GM12801 (cell line): ENCODE results near the gene MED19.

Experiments
- TF ChIP-seq, protein P1 (sequence below): IDR thresholded peaks from one replicate; pipeline ENCODE4 v1.5.1; 2011; ENCODE audit warnings: control low read depth; ENCODE audit not compliant: insufficient read length; ENCODE audit errors: extremely low read depth

MED19 gene

DNA sequence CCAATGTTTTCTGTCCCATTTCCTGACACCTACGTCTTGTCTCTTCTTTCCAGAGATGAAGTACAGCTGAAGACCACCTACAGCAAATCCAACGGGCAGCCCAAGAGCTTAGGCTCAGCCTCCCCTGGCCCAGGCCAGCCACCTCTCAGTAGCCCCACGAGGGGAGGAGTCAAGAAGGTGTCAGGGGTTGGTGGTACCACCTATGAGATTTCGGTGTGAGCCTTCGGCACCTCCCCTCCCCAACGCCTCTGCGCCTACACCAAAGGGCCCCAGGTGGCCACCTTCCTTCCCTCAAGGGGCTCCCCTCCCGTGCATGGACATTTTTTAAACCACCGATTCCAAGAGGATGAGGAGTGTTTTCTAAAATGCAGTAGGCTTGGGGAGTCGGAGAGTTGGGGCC lies 12.2 kb downstream of the MED19 start:
- TF ChIP-seq, protein P1, sequence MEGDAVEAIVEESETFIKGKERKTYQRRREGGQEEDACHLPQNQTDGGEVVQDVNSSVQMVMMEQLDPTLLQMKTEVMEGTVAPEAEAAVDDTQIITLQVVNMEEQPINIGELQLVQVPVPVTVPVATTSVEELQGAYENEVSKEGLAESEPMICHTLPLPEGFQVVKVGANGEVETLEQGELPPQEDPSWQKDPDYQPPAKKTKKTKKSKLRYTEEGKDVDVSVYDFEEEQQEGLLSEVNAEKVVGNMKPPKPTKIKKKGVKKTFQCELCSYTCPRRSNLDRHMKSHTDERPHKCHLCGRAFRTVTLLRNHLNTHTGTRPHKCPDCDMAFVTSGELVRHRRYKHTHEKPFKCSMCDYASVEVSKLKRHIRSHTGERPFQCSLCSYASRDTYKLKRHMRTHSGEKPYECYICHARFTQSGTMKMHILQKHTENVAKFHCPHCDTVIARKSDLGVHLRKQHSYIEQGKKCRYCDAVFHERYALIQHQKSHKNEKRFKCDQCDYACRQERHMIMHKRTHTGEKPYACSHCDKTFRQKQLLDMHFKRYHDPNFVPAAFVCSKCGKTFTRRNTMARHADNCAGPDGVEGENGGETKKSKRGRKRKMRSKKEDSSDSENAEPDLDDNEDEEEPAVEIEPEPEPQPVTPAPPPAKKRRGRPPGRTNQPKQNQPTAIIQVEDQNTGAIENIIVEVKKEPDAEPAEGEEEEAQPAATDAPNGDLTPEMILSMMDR: no peak

GRCh38 chr11:57698843-57699365 lies 13.1 kb downstream of the MED19 start:
- TF ChIP-seq, protein P1: no peak

DNA sequence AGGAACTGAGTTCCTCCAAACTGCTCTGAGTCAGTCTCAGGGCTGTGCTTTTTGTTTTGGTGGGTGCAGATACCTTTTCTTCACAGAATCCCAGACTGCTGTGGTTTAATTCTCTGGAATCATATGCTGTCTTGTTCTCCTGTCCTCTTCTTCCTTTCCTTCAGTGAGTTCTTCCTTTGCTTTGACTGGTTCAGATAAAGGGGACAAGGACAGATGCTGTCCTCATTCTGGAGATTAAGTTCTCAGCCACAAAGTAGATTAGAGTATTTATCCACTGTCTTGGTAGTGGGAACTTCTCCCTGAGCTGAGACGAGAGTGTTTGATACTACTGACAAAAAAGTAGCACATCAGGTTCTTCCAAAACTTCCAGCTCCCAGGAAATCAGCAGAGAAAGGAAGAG lies 30.8 kb downstream of the MED19 start:
- TF ChIP-seq, protein P1: no peak

- TF ChIP-seq, protein P1: no peak
These were observed 31.5 kb downstream of the MED19 start for GRCh38 chr11:57680552-57680874.

DNA sequence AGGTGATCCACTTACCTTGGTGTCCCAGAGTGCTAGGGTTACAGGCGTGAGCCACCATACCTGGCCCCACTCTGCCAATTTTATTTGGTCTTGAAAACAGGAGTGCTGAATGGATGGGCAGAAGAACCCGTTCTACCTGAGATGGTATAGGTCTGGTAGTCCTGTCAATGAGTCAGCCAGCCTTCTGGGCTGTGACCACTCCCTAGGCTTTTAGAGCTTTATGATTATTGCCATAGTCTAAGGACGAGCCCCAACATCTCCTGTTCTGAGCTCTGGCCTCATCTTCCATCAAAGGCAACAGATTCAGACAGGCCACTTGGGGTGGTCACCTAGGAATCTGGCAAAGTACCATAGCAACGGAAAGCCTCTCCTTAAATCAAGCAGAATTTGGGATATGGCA lies 32.6 kb downstream of the MED19 start:
- TF ChIP-seq, protein P1: no peak

- TF ChIP-seq, protein P1: no peak
These were observed 36.7 kb downstream of the MED19 start for GRCh38 chr11:57675176-57675941.

DNA sequence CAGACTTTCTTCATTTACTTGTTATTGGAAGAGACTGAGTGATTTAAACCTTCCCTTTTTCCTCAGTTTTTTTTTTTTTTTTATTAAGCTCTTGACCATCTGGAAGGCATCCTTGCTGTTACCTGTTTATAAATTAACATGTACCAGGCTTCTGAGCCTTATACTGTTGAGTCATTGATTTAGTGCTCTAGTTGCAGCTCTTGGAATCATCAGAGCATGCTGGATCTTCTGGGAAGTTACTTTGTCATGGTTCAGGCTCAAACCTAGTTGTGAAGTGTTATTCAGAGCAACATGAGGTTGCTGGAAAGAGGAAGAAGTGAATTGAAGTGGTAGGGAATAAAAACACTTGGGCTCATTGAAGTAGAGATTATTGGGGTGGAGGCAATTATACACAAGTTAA lies 37.8 kb downstream of the MED19 start:
- TF ChIP-seq, protein P1: no peak
